Measurements from ENCODE around the gene LRRN4. TPM values are rescaled to one million over a fixed set of nuclear protein-coding genes. Genes with fewer than 3 reads are reported as not detected.
"Not testable (repeated sequence)": the region's sequence is repeated elsewhere in the genome, so short reads cannot be mapped to it uniquely, and the experiment has no call there.

LRRN4 gene
- total RNA-seq, 1 experiment from 2014 or later = 0.26 TPM

DNA sequence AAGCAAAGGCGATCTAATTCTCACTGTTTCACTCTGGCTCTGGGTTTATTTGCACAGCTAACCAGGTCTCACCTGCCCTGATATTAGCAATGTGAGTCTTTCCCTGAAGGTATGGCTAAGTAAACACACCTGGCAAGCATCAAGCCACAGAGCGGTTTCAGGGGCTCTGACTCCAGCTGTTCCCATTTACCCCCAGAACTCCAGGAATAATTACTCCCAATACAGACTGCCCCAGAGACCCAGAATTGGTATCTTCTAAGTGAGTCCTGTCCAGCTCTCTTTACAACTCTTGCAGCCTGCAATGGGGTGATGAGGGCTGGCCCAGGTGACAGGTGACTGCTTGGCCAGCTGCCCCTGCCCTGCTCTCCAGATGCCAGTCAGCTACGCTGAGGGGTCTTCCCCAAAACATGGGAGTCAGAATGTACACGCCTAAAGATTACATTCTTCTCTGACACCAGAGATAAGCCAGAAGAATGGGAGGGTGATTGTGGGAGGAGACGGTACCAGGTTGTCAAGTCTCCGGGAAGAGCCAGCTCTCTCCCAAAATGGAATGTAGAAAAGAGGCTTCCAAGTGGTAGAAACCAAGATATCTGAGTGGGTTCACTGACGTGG, 4.9 kb upstream of the LRRN4 start:
- no peak for DNase-seq (ENCODE audit: low spot score)

DNA sequence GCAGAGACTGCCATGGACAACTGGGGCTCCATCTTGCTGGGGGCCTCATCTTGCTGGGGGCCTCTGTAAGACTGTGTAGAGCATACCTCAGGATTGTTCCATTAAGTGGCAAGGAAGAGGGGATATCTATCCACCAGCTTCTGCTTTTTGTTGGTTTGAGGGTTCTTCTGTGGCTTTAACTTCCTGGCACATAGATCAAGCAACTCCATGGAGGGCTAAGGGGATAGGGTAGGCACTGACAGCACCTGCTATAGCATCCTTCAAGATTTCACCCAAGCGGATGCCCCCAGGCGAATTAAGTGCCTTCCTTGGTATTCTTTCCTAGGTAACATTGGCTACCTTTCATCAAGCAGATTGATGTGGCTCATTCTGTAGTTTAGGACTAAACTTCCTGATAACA, 3.8 kb upstream of the LRRN4 start:
- DNase-seq (ENCODE audit: low spot score) = no peak

DNA sequence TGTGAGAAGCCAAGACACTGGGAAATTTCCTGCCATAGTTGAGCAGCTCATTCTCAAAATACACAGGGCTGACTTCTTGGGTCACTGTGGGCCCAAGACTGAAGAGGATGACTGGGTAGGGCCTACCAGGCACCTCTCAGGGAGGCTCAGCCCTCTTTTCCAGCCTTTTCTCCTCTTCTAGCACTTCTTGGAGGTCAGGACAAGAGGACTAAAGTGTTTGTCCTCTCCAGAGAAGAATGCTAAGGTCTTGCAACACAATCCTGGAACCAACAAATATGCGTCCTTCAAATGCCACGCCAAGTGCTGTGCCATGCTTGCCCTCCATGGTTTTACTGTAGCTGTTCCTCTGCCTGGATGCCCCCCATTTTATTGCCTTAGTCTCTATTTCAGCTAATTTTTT, 3.3 kb upstream of the LRRN4 start:
- no peak for DNase-seq (ENCODE audit: low spot score)

DNA sequence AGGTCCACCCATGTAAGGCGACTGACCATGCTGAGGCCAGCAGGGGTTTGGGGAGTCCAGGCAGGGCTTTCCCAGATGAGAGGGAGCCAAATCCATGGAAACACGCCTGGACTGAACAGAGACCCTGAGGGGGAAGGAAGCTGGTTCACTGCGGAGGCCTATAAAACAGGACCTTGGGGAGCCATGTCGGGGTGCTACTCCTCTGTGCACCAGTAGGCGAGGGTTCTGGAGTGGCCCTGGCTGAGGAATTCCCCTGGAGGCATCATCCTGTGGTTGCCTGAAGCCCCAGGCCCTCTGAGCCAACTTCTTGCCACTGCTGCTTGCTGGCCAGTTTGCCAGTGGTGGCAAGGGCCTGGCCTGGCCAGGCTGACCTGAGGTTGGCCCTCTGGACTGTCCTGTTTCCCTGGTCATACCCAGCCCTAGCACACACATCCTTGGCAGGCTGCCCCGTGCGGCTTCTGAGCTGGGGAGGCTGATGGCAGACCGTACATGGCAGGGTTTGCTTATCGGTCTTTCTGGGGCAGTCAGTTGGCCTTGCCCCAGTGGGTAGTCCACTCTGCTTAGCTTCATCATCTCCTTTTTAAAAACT, 2.2 kb upstream of the LRRN4 start:
- DNase-seq (ENCODE audit: low spot score) = no peak

DNA sequence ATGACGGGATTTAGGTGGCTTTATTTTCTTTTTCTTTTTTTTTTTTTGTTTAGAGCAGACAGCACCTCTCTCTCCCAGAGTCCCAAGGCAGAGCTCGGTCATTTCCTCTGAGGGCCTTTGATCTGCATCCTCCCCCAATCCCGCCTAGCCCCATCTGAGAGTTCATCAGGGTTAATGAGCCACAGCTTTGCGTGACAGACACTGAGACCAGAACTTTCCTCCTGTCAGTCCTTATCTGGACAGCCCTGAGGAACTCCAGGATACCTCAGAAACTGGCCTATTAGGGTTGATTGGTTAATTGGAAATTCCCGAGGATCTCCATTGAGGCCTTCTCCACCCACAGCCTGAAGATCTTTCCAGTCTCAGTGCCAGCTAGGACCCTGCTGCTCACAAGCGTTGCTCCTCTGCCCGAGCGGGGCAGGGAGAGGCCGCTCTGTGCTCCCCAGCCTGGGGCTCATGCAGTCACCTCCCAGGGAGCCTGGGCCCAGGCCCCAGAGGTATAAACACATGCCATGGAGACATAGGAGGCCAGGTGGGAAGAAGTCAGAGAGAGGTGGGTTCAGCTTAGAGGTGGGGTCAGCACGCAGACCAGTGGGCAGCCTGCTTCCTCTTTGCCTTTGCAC, 1.4 kb upstream of the LRRN4 start:
- DNase-seq (ENCODE audit: low spot score) = no peak

DNA sequence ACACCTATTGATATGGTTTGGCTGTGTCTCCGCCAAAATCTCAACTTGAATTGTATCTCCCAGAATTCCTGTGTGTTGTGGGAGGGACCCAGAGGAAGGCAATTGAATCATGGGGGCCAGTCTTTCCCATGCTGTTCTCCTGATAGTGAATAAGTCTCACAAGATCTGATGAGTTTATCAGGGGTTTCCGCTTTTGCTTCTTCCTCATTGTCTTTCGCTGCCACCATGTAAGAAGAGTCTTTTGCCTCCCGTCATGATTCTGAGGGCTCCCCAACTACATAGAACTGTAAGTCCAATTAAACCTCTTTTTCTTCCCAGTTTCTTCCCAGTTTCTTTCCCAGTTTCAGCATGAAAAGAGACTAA, 810 bp upstream of the LRRN4 start:
- DNase-seq (ENCODE audit: low spot score) = not testable (repeated sequence)

DNA sequence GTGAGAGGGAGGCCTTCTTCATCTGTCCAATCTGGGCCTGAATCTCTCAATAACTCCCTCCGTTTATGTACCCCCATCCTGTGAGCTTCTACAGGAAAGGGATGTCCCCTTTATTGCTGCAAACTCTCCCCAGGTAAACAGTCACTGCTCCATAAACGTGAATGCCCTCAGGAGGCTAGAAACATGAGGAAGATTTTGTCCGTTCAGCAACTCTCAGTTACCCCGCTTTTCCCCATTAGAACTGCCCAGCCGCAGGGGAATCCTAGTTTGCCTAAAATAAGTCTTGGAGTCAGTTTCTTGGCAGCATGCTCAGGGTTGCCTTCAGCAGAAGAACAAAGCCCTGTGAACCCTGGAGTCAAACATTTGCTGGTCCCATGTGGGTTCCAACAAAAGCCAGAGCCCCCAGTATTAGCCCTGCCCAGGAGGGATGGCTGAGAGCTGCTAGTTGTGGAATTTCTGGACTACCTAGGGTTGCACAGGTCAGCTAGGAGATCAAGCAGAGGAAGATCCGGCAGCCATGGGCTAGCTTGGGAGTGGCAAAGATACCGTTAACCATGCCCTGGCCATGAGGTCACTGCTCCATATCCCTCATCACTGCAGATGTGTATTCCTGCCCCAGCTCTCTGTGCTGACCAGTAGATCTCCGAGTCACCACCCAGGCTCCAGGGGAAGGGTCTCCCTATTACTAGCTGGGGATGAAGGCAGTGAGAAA, 640 bp downstream of the LRRN4 start:
- peak; percentile 24 for DNase-seq (ENCODE audit: low spot score)

DNA sequence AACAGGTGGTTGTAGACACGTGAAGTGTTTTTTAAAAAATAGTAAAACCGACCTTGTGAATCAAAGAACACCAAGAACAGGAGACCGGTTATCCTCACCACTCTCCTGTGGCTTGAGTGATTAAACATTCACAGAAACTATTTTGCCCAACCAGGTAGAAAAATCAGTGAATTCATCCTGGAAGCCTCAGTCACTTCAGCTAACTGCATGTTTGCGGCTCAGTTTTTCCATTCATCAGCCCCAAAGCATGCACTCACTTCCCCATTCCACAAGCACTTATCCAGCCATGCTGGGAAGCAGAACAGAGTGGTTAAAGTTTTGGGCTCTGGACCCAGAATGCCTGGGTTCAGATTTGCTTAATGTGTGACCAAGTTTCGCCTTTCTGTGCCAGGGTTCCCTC, 2.4 kb downstream of the LRRN4 start:
- no peak for DNase-seq (ENCODE audit: low spot score)

DNA sequence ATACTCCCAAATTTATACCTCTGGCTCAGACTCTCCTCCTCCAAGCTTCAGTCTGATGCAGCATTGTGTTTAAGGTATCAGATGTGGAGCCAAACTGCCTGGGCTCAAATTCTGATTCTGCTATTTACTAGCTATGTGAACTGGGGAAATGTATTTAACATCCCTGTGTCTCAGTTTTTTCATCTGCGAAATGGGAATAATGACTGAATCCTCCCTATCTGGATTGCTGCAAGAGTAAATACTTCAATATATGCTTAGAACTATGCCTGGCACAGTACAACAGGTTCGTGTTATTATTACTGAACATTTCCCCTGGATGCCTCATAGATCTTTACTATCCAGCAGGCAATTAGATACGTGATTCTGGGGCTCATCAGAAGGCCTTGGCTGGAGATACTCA, 5.5 kb downstream of the LRRN4 start:
- DNase-seq (ENCODE audit: low spot score) = no peak

DNA sequence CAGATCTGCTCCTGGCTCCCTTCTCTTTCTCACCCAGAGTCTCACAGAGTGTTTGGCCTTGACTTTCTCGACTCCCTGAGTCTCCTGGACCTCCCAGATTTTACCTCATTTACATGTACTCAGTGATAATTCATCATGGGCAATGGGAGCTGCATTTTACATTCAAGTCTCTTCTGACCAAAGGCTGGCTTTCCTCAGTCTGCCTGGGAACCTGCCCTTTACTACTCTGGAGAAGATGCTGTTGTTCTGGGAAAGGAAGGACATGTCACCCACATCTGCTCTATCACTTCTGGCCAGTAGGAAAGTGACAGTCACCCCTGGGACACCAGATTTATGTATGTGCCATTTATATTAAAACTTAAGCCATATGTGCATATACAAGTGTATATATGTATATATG, 7.4 kb downstream of the LRRN4 start:
- no peak for DNase-seq (ENCODE audit: low spot score)

DNA sequence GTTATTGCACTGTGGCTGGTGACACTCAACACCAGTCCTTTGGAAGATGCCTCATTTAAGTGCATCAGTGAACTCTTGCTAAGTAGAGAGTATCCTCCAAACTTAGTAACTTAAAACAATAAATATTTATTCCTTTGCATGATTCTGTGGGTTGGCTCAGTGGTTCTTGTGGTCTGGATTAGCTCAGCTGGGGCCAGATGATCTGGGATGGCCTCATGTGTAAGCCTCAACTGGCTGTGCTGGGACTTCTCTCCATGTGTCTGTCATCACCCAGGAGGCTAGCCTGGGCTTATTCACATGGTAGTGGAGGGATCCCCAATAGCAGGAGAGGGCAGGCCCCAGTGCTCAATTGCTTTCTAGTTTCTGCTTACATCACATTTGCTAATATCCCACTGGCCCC, 8.3 kb downstream of the LRRN4 start:
- DNase-seq (ENCODE audit: low spot score) = no peak

DNA sequence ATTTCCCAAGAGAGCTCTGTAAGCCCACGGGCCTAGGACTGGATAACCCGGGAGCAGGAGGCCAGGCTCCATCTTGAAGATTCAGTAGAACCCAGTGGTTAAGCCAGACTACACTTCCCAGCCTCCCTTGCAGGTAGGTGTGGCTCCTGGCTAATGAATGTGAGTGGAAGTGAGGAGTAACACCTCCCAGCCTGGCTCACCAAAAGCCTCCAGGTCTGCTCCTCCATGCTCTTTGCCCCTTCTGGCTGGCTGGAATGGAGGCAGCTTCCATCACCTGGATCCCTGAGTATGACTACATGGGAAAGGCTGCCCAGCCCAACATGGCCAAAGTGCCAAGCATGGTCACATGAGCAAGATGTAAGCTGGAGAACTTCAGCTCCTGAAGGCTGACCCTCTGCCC, 9.7 kb downstream of the LRRN4 start:
- no peak for DNase-seq (ENCODE audit: low spot score)

DNA sequence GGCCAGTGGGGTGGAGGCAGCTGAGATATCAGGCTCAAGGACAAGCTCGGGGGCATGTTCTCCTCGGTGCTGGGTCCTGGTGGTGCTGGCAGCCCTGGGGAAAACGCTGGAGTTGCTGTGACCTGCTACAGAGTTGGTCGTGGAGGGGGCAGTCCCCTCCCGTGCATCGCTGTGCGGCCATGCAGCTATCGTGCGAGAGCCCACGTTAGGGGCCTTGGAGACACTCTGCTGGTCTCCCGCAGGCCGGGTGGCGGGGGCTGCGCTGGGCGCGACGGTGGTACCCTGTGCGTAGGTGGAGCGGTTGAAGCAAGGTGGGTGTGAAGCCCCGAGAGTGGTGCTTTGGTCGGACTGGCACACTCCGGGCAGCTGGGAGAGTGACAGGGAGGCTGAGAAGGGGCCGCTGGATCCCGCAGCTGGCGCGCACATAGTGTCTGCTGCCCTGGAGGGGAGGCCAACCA, 12.0 kb downstream of the LRRN4 start:
- no peak for DNase-seq (ENCODE audit: low spot score)

DNA sequence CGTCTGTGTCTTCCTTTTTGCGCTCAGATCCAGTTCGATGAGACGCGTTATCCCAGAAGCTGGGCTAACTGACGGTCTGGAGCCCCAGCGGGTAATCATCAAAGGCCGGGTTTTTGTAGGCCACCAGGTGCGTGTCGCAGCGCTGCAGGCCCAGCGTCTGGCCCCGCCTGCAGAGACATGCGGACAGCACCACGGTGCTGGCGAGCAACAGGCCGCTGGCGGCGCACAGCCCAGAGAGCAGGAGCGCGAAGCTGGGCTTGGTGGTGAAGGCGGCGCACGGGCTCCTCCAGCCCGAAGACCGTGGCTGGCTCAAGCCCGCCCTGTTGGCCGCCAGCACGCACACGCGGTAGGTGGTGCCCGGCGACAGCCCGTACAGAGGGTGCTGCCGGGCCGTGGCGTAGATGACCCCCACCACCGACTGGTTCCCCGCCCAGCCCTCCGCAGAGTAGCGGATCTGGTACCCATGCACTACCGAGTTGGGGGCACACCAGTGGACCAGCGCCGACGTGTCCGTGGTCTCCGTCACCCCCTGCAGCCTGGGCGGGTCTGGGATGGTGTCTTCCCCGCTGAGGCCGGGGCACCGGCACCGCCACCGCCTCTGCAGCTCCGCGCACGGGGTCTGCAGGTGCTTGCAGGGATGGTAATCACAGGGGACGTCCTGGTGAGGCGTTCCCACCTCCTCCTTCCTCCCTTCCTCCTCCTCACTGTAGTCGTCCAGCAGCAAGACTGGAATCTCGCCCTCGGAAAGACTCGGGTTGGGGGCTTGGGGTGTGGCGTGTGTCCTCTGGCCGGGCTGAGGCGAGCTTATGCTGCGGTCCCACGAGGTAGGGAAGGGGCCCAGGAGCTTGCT, 12.7 kb downstream of the LRRN4 start:
- no peak for DNase-seq (ENCODE audit: low spot score)

DNA sequence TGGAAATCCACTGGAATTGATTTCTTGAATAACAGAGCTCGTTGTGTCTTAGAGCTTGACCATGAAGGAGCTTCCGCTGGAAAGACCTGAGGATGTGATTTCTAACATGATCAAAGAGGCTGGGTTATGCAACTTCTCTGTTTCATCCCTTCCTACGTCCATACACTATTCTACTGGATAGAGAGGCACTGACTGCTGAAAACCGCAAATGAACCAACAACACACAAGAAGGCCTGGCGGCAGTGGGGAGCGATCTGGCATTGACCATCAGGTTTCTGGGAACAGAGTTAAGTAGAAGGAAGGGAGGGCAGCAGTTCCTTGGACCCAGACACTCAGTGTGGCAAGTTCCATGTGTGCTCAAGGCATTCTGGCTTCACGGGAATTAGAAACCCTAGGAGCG, 13.3 kb downstream of the LRRN4 start:
- DNase-seq (ENCODE audit: low spot score) = no peak

DNA sequence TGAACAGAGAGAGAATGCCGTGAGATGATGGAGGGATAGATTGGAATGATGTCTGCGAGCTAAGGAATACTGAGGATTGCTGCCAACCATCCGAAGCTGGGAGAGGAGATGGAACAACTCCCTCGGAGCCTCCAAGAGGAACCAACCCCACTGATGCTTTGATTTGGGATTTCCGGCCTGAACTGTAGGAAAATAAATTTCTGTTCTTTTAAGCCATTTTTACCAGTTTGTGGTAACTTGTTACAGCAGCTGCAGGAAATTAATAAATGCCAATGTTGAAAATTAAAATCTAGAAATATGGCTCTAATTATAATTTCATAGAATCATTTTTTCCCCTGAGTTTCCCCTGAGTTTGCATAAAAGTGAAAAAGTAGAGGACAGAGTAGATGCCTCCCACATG, 14.1 kb downstream of the LRRN4 start:
- DNase-seq (ENCODE audit: low spot score) = no peak

DNA sequence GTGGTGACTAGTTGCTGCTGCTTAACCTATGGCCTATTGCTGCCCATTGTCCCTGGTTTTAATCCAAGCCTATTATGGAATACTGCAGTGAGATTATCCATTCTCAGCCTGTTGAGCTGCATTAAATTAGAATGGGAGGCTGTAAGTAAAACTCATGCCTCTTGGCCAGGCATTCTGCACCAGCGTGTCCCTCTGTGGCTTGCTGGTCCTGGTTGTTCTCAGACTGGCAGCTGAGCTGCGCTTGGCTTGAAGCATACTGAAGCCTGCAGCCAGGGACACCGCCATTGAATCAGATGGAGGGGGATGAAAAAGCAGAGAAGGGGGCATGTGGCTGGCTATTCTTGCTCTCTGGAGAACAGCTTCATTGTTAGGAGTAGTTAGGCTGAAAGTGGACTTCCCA, 15.6 kb downstream of the LRRN4 start:
- DNase-seq (ENCODE audit: low spot score) = no peak

DNA sequence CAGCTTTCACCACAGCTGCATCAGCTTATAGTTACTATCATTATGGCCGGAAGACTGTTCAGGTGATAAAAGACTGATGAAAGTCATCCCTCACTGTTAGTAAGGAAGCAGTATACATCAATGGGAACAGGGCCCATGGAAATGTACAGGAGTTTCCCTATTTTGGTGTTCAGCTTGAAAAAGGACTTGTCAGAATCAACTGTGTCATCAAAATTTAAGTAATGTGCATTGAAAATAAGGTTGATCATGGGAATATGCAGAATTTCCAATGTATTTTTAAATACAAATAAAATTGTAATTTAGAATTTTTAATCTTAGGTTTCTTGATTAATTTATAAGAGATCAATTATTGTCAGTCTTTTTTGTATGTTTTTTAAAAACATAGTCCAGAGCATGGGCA, 16.8 kb downstream of the LRRN4 start:
- DNase-seq (ENCODE audit: low spot score) = no peak

DNA sequence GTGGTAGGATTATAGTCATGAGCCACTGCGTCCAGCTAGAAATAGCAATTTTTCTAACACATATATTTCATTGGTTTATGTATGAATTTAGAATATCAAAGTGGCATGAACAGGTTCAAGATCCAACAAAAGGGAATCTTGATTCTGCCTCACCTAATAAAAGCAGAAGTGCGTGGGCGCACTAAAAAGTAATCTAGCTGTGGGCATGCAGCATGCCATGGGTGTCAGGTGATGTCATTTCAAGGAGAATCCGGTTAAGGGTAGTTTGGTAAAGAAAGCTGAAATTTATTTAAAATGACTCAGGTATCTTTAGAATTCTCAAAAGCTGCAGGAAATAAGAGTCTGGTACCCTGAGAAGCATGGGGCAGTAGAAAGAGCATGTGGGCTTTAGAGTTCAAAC, 17.6 kb downstream of the LRRN4 start:
- DNase-seq (ENCODE audit: low spot score) = no peak

DNA sequence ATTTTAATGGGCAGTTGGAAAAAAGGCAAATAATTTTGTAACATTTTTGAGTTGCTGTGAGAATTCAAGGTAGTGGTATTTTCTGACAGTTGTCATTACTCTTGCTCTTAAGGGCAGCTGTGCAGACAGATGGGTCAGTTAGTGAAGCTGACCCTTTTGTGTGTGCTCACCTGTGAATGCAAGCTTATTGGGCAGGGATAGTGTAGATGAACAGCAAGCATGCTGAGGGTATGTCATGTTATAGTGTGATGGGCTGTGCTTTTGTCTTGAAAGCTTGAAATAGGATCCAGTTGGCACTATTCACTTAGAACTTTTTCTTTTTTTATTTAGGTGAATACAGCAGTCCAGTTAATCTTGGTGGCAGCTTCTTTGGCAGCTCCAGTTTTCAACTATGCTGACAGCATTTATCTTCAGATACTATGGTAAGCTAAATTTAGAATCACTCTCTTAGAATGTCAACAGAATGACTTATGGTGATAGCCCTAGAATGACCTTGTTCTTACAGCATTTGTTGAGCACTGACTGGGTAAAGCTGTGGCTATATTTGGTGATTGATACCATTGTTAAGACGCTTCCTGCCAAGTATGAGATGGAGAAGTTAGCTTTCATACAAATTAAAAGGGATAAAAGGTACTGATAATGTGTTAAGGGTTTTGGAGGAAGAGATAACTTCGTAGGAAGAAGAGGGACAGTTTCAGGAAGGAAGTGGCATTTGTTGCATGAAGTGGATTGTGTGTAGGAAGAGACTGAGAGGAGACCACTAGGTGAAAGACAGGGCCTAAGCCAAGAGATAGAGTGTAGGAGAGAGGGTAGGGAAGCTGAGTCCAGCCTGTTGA, 19.5 kb downstream of the LRRN4 start:
- DNase-seq (ENCODE audit: low spot score) = peak; percentile 11

DNA sequence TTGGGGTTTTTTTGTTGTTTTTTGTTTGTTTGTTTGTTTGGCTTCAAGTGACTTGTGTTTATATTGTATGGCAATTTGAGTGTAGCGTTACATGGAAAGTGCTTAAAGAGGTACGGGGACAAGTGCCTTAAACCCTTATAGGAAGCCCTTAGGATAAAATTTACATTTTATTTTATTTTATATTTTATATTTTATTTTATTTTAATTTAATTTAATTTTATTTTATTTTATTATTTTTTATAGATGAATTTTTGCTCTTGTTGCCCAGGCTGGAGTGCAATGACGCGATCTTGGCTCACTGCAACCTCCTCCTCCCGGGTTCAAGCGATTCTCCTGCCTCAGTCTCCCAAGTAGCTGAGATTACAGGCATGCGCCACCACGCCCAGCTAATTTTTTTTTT, 21.0 kb downstream of the LRRN4 start:
- DNase-seq (ENCODE audit: low spot score) = not testable (repeated sequence)
